HG03442 (cell line): ENCODE results near the gene EGLN1.
A peak's percentile ranks its signal among the peaks of the same experiment; 100 is the strongest.
"Not testable (repeated sequence)": the region's sequence is repeated elsewhere in the genome, so short reads cannot be mapped to it uniquely, and the experiment has no call there.

ENCODE experiments used
- ATAC-seq: cut with Tn5 transposase; IDR thresholded peaks from one replicate; pipeline ENCODE4 v1.9.1; 2021; ENCODE audit warnings: mild to moderate bottlenecking, moderate library complexity; ENCODE audit not compliant: unreplicated experiment

EGLN1 gene

DNA sequence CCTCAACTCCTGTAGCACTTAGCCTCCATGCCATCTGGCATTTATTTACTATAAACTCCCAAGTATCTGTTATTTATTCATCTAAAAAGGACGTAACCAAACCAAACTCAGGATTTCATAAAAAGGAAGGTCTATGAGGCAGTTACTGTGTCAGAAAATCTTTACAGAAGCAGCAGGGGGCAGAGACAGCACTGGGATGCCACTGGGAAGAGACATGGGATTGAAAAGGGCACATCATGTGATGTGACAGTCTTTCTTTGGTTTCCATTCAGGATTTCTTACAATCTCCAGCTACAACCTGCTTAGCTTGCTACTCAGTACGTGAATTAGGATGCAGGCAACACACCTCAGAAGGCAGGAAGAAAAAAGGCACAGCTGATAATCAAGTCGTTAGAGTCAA, 52.8 kb downstream of the EGLN1 start:
- no peak for ATAC-seq

GRCh38 chr1:231364192-231364591, 57.9 kb downstream of the EGLN1 start:
- no peak for ATAC-seq

DNA sequence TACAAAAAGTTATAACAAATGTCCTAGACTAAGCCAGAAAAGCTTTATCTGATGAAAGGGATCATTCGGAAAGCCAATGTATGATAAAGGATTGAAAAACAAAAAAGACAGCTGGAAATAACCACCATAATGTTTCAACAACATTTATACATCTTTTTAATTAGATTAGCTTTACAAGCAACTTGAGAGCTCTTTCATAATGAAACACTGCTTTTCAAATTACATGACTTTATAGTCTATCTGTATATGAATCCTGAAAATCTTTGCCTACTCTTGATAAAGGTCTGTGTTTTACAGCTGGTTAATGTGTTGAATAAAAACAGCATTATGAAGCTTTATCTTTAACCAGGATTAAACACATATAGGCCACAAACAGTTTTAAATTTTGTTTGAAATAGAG, 58.5 kb downstream of the EGLN1 start:
- ATAC-seq: no peak

DNA sequence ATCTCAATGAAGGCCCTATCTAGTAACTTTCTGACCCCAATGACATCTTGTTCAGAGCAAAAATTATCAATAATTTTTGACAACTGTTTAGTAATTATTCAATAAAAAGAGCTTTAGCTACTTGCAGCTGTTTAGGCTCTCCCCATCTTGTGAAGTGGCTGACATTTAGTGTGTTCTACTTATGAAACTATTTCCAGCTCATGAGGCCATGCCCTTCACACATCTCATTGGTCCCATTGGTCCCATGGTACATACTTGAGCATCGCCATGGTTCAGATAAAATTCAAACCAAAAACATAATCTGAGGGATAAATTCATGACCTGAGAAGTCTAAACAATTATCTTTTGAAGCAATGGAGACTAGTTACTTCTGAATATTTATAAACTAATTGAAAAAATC, 59.8 kb downstream of the EGLN1 start:
- ATAC-seq: no peak

- no peak for ATAC-seq
Observed at GRCh38 chr1:231359113-231359512, 63.0 kb downstream of the EGLN1 start.

GRCh38 chr1:231357831-231358354, 64.2 kb downstream of the EGLN1 start:
- peak; percentile 88 for ATAC-seq

DNA sequence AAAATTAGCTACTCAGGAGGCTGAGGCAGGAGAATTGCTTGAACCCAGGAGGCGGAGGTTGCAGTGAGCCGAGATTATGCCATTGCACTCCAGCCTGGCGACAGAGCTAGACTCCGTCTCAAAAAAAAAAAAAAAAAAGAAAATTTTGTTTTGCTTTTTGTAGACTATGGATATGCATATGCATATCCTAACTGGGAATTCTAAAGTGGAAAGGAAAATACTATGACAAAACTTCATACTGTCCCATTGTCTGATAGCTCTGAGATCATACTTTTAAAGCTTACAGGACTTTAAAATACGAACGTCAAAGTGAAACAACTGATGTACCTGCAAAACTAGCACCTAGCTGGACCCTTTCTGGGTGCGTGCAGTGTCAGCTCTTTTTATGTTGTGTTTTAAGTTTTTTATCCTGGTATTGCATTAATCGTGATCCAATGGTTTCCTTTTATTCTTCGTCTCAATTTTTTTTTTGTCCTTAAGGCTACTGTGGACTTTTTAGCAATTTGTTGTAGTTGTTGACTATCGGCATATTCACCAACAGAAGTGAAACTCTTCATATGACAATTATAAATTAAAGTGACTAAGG, 64.8 kb downstream of the EGLN1 start:
- no peak for ATAC-seq

DNA sequence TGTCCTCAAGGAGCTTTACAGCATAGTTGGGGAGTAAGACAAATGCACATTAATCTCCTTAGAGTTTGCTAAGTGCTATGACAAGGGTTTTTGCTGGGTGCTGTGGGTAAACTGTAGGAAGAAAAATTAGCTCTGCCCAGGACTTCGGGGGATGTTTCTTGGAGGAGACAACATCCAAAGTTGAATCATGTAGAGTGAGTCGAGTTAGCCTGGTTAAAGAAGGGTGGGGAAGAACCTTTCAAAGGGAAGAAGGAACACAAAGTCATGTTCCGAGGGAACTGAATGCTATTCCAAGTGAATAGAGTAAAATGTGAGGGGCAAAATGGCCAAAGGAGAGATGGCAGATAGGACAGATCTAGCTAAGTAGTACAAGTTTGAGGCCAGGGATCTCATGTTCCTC, 66.9 kb downstream of the EGLN1 start:
- ATAC-seq: no peak

DNA sequence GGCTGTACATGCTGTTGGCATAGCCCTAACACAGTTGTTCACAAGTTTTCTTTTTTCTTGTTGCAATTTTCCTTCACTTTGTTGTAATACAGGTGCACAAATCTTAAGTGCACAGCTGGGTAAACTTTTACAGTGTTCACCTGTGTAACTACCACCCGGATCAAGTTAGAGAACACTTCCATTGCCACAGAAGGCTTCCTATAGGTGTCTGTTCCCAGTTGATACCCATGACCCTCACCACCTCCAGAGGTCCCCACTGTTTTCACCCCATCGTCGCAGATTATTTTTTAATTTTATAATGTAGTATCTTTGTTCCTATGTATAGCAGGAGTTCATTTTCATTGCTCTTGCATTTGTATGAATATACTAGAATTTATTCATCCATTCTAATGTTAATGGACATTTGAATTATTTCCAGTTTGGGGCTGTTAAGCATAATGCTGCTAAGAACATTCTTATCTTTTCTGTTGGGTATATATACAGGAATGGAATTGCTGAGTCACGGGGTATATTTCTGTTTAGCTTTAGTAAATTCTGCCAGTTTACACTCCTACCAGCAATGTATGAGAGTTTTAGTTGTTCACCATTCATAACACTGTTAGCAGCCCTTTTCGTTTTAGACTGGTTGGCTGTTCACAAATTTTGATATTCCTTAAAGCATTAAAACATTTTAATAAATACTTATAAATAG, 67.6 kb downstream of the EGLN1 start:
- ATAC-seq: no peak

- ATAC-seq: no peak
Observed at GRCh38 chr1:231353086-231353485, 69.0 kb downstream of the EGLN1 start.

DNA sequence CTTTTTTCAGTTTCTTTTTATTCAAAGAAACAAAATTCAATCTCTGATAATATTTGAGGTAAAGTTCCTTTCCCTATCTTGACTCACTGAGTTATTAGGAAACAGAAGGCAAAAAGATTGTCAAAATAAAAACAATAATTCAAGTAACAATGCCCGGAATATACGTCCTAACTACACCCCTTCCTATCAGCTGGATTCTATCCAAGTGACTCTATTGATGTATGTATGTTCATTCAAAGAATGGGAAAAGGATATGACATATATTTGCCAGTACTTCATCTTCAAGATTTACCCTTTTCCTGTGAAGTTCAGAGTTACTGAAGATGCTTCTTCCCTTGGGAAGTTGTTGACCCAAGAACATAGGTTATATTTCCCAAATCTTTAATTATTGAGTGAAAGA, 70.3 kb downstream of the EGLN1 start:
- ATAC-seq: no peak

DNA sequence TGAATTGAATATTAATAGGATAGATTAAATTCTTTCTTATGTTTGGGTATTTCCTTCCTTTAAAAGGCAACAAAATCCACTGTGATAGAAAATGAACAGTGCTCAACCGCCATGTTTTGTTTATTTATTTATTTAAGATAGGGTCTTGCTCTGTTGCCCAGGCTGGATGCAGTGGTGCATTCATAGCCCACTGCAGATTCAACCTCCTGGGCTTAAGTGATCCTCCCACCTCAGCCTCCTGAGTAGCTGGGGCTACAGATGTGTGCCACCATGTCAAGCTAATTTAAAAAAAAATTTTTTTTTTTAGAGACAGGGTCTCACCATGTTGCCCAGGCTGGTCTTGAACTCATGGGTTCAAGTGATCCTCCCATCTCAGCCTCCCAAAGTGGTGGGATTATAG, 73.2 kb downstream of the EGLN1 start:
- ATAC-seq: not testable (repeated sequence)

DNA sequence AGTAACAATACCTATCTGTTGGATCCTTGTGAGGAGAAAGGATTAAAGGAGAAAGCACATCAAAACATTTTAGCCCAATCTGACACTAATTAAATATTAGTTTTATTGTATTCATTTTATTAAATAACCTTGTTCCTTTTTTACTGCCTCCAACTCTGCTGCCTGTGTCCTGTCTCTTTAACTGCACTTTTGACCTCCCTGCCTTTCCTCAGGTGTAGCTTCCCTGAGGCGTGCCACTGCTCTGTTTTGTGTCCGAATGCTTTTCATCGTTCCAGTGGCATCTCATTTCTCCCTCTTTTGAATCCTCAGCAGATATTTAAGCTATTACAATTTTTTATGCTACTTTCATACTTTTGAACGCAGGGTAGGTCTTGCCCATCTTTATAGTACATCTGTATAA, 73.6 kb downstream of the EGLN1 start:
- ATAC-seq: no peak

- no peak for ATAC-seq
Observed at GRCh38 chr1:231347961-231348360, 74.1 kb downstream of the EGLN1 start.

DNA sequence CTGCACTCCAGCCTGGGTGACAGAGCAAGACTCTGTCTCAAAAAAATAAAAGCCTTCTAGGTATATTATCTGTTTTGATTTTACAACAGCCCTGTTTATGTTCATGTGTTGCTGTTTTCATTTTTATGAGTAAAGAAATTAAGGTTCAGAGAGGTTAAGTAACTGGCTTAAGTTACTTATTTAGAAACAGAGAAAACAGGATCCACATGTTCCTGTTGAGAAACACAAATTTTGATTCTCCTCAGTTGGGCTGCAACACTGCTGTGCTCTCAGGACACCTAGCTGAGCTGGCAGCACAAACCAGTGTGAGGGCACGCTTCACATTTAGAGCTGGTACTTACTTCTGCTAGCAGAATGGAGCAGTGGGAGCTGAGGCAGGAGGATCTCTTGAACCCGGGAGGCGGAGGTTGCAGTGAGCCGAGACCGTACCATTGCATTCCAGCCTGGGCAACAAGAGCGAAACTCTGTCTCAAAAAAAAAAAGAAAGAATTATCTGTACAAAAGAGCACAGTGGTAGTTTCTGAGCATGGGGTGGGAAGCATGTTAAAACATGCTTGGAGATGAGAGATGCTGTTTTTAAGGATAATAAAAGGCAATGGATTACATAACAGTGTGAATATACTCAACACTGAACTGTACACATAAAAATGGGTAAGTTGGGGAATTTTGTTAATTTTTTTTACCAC, 81.6 kb downstream of the EGLN1 start:
- no peak for ATAC-seq

- no peak for ATAC-seq
Observed at GRCh38 chr1:231338270-231339128, 83.6 kb downstream of the EGLN1 start, which contains the start of gene SPRTN. SPRTN (plus strand) TSS chr1:231338293; CDS start chr1:231338384, 91 bp downstream.

- peak; percentile 77 for ATAC-seq
Observed at GRCh38 chr1:231337472-231338269, 84.4 kb downstream of the EGLN1 start, which contains the start of gene EXOC8. EXOC8 (minus strand) TSS chr1:231337852; CDS start chr1:231337745, 107 bp downstream.

DNA sequence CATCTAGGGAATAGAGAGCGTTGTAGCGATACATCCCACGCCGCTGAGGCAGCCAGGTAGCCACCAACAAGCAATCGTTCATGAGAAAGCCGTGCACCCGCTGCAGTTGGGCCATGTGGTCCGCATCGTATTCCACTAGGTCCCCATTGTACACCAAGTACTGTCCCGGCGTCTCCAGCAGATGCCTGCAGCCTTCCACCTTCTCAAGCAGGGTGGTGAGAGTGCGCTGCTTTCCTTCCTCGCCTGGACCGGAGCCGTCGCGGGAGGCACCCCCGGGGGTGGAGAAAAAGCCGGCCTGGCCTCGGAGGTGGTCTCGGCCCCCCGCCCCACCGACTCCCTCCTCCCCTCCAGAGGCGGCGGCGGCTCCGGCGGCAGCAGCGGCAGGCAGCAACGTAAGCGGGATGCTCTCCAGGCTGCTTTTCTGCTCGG, 85.0 kb downstream of the EGLN1 start:
- ATAC-seq: no peak

DNA sequence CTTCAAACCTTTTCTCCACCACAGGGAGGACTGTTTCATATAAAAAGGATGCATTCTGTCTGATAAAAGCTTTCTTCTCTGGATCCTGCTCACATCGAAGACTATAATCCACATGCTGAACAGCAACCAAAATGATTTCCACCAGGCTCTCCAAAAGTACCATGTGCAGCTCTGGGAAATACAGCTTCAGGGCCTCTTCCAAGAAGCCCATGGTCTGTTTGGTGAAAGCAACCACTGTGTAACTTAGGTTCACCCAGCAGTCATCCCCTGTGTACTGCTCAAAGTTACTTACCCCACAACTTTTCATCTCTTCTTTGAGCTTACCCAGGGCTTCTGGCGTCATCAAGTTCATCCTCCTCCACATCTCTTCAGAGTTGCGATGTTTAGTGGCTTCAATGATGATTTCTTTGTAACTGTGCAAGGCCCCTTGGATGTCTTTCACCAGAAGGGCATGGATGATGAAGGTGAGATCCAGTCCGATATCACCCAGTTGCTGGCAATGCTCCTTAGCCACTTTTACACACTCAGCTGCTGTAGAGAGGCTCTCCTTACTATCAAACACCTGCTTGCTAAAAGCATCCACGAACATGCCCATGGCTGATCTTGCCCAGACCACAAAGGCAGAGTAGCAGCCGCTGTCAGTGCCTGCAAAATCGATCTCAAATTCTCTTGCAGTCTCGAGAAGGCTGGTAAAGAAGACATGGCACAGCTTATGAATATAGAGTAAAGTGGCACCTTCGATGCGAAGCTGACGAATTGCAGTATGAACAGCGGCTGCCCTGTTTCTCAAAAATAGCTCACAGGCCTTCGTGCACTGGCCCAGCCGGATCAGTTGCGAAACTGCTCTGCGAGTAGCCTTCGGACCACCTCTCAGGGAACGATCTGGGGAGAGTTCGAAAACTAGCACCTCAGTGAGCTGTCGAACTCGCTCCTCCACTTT, 86.2 kb downstream of the EGLN1 start:
- ATAC-seq: no peak
